Tibial artery (tissue), 4 donors: ENCODE data around the gene NPDC1.

Experiments used
- DNase-seq, 2 donors: peaks; one replicate each; pipeline ENCODE4 v3.0.0-alpha.2; 2019
- H3K27ac ChIP-seq, 2 donors: fragments of 200-600 bp; sonication (generic) in 1 of 2; 1 replicate in 1 of 2; 2 replicates in 1 of 2; pipeline ENCODE4 v1.5.1; 2018 to 2019; ENCODE audit warnings: mild to moderate bottlenecking in 1 of 2
- H3K27me3 ChIP-seq, 2 donors: fragments of 200-600 bp; sonication (generic) in 1 of 2; one replicate each; pipeline versions ENCODE4 v1.5.1 to v1.6.0; 2016 to 2019
- H3K36me3 ChIP-seq, 3 donors: fragments of 200-600 bp; sonication (generic) in 2 of 3; one replicate each; pipeline ENCODE4 v1.5.1; 2016 to 2019; ENCODE audit warnings: mild to moderate bottlenecking in 2 of 3
- H3K4me1 ChIP-seq, 4 donors: fragments of 200-600 bp; sonication (generic) in 2 of 4; 1 replicate in 3 of 4; 2 replicates in 1 of 4; pipeline ENCODE4 v1.5.1; 2016 to 2019
- H3K4me3 ChIP-seq, 2 donors: fragments of 200-600 bp; sonication (generic) in 1 of 2; 1 replicate in 1 of 2; 2 replicates in 1 of 2; pipeline ENCODE4 v1.5.1; 2018 to 2019; ENCODE audit warnings: mild to moderate bottlenecking in 2 of 2
- H3K9me3 ChIP-seq, 3 donors: fragments of 200-600 bp; sonication (generic) in 1 of 3; one replicate each; pipeline ENCODE4 v1.5.1; 2016 to 2019
- intact Hi-C: fragments of 100-400 bp; cut with DNase I; formaldehyde crosslinking; loops from one replicate; pipeline ENCODE4 v1.15.0; 2023; ENCODE audit warnings: low total_unique reads
- TF ChIP-seq, protein P1 (sequence below), 2 experiments: fragments of 200-600 bp in 1 of 2; fragments of 450-650 bp in 1 of 2; IDR thresholded peaks; one replicate each; pipeline ENCODE4 v1.5.1; 2017 to 2019; ENCODE audit warnings: antibody characterized with exemption in 2 of 2, mild to moderate bottlenecking in 1 of 2, moderate library complexity in 1 of 2

NPDC1 gene

GRCh38 chr9:137011907-137012675, 33.9 kb downstream of the NPDC1 start:
- peaks cover 22 to 100% (median 90%) of the 10 kb centered on the region in 3 donors for H3K36me3 ChIP-seq
- TF ChIP-seq, protein P1, sequence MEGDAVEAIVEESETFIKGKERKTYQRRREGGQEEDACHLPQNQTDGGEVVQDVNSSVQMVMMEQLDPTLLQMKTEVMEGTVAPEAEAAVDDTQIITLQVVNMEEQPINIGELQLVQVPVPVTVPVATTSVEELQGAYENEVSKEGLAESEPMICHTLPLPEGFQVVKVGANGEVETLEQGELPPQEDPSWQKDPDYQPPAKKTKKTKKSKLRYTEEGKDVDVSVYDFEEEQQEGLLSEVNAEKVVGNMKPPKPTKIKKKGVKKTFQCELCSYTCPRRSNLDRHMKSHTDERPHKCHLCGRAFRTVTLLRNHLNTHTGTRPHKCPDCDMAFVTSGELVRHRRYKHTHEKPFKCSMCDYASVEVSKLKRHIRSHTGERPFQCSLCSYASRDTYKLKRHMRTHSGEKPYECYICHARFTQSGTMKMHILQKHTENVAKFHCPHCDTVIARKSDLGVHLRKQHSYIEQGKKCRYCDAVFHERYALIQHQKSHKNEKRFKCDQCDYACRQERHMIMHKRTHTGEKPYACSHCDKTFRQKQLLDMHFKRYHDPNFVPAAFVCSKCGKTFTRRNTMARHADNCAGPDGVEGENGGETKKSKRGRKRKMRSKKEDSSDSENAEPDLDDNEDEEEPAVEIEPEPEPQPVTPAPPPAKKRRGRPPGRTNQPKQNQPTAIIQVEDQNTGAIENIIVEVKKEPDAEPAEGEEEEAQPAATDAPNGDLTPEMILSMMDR (IDR thresholded peaks at IDR 0.05): no peak
- H3K27me3 ChIP-seq: no peaks in the 10 kb centered on the region
- intact Hi-C loops: no loop called here
- no peak overlapping the region for H3K4me3 ChIP-seq
- no peaks in the 10 kb centered on the region for H3K4me1 ChIP-seq
- no peaks in the 10 kb centered on the region for H3K9me3 ChIP-seq
- DNase-seq: no peak
- no peak overlapping the region for H3K27ac ChIP-seq

- Histone ChIP-seq H3K4me3 (no peak overlapping the region), H3K36me3 (peaks cover 19 to 92% (median 81%) of the 10 kb centered on the region in 3 donors), H3K27ac (no peak overlapping the region), H3K9me3 (no peaks in the 10 kb centered on the region), H3K4me1 (no peaks in the 10 kb centered on the region), H3K27me3 (no peaks in the 10 kb centered on the region)
- TF ChIP-seq, protein P1 (IDR thresholded peaks at IDR 0.05): no peak
- DNase-seq: no peak
- intact Hi-C loops: no loop called here
Measured at GRCh38 chr9:137011156-137011555, 34.8 kb downstream of the NPDC1 start.

- H3K4me3 ChIP-seq: no peak overlapping the region
- peaks cover 10 to 82% (median 71%) of the 10 kb centered on the region in 3 donors for H3K36me3 ChIP-seq
- no peak overlapping the region for H3K27ac ChIP-seq
- DNase-seq: no peak
- intact Hi-C loops: no loop called here
- no peaks in the 10 kb centered on the region for H3K9me3 ChIP-seq
- no peaks in the 10 kb centered on the region for H3K27me3 ChIP-seq
- TF ChIP-seq, protein P1 (IDR thresholded peaks at IDR 0.05): no peak
- H3K4me1 ChIP-seq: no peaks in the 10 kb centered on the region
Measured at GRCh38 chr9:137009938-137010732, 35.8 kb downstream of the NPDC1 start.

GRCh38 chr9:137009217-137009616, 36.8 kb downstream of the NPDC1 start:
- Histone ChIP-seq H3K4me3 (no peak overlapping the region), H3K9me3 (no peaks in the 10 kb centered on the region), H3K4me1 (no peaks in the 10 kb centered on the region), H3K27me3 (no peaks in the 10 kb centered on the region), H3K36me3 (peaks cover 7 to 73% (median 62%) of the 10 kb centered on the region in 3 donors), H3K27ac (no peak overlapping the region)
- TF ChIP-seq, protein P1 (IDR thresholded peaks at IDR 0.05): no peak
- DNase-seq: no peak
- intact Hi-C loops: no loop called here

GRCh38 chr9:137008312-137008711, 37.7 kb downstream of the NPDC1 start:
- DNase-seq: no peak
- Histone ChIP-seq H3K4me3 (no peak overlapping the region), H3K27ac (no peak overlapping the region), H3K4me1 (no peaks in the 10 kb centered on the region), H3K9me3 (no peaks in the 10 kb centered on the region), H3K27me3 (no peaks in the 10 kb centered on the region), H3K36me3 (peaks cover 7 to 64% (median 53%) of the 10 kb centered on the region in 3 donors)
- intact Hi-C loops: no loop called here
- TF ChIP-seq, protein P1 (IDR thresholded peaks at IDR 0.05): no peak
